DMS153 treated with DMSO at 0.1 percent for 48 hours (cell line): ENCODE measurements around the gene THSD7A.
"Not testable (repeated sequence)": the region's sequence is repeated elsewhere in the genome, so short reads cannot be mapped to it uniquely, and the experiment has no call there.

Experiments
- DNase-seq: peaks from one replicate; lab custom pipeline; 2025; ENCODE audit not compliant: unreplicated experiment; lab: John Stamatoyannopoulos, UW

THSD7A gene

GRCh38 chr7:11473220-11473619, 358.8 kb downstream of the THSD7A start:
- DNase-seq = no peak

DNA sequence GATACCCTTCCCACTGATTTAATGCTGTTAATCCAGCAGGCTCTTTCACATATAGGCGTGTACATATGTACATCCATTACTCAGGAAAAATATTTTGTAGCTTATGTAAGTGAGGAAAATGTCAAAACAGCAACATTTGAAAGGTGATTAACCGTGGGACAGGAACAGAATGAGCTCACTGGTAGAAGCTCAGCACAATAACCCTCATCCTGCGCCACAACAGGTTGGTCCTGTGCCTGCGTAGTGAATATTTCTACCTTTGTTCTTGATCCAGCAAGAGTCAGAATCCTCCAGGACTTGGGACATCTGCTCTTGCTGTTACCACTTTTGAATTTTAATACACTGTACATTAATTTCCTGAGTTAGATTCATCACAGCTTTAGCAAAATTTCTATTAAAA, 359.4 kb downstream of the THSD7A start:
- DNase-seq = no peak

DNA sequence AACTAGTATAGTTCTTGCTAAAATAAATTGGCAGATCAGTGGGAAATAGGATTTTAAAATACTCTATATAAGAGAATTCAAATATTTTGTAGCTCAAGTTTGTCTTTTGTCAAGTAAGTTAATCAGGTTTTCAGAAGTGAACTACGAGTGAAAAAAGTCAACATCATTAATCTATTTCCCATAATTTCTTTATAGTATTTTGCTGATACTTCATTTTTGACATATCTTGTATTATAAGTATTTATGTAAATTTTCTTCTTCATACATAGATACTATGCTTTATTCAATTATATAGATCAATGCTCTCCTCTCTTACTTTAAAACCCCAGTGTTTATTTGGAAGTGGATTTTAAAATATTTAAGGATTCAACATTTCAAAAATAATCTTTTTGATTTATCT, 360.7 kb downstream of the THSD7A start:
- no peak for DNase-seq

DNA sequence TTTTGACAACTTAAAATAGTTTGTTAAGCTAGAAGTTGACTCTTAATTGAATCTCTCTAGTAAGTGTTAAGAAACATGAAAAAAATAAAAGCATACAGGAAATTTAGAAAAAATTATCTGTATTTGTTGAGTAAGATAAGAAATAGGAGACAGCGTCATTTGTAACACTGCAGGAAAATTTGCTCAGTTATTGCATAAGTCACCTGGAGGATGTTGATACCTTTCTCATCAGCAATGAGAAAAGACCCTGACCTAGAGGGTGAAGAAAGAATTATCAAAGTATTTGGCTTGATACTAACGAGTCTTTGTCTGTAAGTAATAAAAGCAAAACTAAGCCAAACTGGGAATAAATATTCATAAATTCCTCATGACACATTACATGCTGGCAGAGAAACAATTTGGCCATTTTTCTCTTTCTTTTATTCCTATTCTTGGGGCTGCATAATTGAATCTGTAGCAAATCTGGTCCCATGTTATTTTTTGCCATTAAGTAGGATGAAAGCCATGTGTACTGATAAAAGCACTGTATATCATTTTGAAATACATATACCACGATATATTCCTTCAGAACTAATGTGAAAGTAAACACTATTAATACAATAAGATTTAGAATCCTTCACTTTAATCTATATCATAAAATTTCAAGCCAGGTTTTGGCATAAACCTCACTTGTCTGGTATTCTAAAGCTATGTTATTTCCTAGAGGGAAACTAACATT, 362.8 kb downstream of the THSD7A start:
- no peak for DNase-seq

- DNase-seq = no peak
Measured at GRCh38 chr7:11466517-11467105, 365.4 kb downstream of the THSD7A start.

DNA sequence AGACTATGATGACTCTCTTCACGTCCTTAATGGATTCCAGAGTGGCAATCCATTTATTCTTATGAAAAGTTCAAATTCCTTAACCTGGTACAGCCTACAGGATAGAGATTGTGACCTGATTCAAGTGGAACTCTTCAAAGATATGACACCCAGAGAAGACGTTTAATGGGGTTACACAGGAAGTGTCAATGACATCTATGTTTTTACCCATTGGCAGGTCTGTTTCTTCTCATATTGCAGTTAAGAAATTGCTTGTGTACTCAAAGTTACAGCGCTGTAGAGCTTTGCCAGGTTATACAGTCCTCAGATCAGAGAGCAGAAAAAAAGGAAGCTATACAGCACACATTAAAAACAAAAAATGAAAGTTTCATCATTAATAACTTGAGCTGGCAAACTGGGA, 367.4 kb downstream of the THSD7A start:
- DNase-seq = no peak

- no peak for DNase-seq
Measured at GRCh38 chr7:11461946-11462345, 370.1 kb downstream of the THSD7A start.

GRCh38 chr7:11458736-11459483, 373.1 kb downstream of the THSD7A start:
- peak; percentile 21 for DNase-seq

- DNase-seq = no peak
Measured at GRCh38 chr7:11457419-11457818, 374.6 kb downstream of the THSD7A start.

- DNase-seq = no peak
Measured at GRCh38 chr7:11456574-11456973, 375.4 kb downstream of the THSD7A start.

DNA sequence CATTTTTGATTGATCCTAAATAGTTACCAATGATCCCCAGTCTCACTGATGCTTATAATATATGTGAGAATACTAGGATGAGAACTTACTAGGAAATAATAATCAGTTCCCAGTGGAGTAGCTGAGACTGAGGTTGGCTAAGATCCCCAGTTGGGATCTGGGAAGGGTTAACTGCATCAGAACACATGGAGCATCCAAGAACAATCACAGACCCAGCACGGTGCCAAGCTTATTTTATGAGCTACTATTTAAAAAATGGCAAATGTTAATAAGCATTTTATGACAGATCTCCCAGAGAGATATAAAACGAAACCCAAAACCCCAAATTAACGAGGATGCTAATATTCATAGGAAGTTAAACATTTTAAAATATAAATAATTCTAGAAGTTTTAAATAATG, 379.5 kb downstream of the THSD7A start:
- no peak for DNase-seq

- no peak for DNase-seq
Measured at GRCh38 chr7:11450281-11450680, 381.7 kb downstream of the THSD7A start.

DNA sequence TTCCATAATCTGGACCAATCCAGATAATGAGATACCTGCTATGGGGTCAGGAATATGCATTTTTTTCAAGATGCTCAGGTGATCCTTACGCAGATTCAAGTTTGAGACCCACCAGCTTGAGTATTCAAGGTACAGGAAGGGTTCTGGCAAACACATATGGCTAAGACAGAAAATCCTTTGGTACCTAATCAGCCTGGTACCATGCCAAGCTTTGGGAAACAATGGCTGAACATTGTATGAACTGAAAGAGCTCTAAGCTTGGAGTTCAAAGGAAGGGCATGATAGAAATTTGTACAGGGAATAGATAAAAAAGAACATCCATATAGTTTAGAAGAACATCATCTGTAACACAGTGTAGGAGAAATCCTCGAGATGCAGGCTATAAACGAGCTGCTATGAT, 382.7 kb downstream of the THSD7A start:
- DNase-seq = no peak

GRCh38 chr7:11448323-11448722, 383.7 kb downstream of the THSD7A start:
- DNase-seq = no peak

GRCh38 chr7:11447106-11447505, 384.9 kb downstream of the THSD7A start:
- DNase-seq = no peak

GRCh38 chr7:11443934-11444333, 388.1 kb downstream of the THSD7A start:
- not testable (repeated sequence) for DNase-seq

DNA sequence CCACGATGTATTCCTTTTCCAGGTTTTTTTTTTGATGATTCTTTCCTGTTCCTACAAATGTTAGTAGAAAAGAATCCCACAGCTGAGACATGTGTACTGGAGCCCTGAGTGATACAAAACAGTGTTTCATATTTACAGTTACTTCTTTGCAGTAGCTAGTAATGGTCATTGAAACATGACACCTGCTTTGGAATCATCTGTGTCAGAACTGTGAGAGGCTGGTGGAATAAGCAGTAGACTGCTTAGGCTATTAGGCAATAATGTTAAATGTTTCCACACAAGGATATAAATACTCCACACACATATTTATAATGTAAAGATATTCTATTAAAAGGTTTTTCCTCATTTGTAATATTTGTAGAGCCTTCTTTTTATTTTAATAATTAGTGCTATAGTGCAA, 394.0 kb downstream of the THSD7A start:
- no peak for DNase-seq

GRCh38 chr7:11436773-11437524, 395.0 kb downstream of the THSD7A start:
- no peak for DNase-seq

- DNase-seq = no peak
Measured at GRCh38 chr7:11436316-11436715, 395.7 kb downstream of the THSD7A start.

DNA sequence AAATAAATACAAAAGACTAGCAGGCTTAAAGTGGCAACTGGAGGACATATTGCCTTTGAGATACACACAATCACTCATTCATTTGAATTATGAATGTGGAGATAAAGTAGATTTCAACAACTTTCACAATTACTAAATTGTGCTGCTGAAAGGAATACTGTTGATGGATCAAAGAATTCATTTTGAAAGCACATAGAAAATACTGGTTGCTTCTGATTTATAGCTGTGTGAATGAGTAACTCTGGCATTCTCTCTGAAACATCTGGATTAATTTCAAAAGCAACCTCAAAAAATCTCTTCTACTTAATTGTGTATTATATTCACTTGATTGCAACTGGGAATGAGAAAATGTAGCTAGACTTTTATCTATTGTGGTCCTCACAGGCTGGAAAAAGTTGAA, 397.6 kb downstream of the THSD7A start:
- no peak for DNase-seq

- DNase-seq = no peak
Measured at GRCh38 chr7:11430841-11431240, 401.2 kb downstream of the THSD7A start.

DNA sequence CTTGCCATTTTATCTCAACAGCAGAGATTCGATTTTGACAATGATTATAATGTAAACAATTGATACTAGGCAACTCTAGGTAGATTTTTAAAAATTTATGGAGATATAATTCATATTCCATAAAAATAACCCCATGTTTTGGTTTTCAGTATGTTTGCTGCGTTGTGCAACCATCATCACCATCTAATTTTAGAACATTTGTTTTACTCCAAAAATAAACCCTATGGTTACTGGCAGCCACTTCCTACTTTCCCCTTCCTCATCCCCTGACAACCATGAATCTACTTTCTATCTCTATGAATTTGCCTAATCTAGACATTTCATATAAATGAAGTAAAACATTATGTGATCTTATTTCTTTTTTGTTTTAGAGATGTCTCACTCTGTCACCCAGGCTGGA, 401.9 kb downstream of the THSD7A start:
- DNase-seq = no peak
